ENCODE results near the gene AATF.

Gene AATF

GRCh38 chr17:37047631-37048104, 98.9 kb downstream of the AATF start:
- in situ Hi-C loops (cut with MboI; ENCODE audit: low sequenced_read_pairs, unreplicated experiment), result no loop called here
- TF ChIP-seq CTCF (IDR thresholded peaks at IDR 0.05; ENCODE audit: borderline replicate concordance, control extremely low read depth, extremely low read depth, insufficient read depth, missing control alignments), result peak; percentile 75
- peak; percentile 78 for DNase-seq (ENCODE audit: low spot score)

- in situ Hi-C loops (cut with MboI; ENCODE audit: low sequenced_read_pairs, unreplicated experiment), result no loop called here
- TF ChIP-seq CTCF (IDR thresholded peaks at IDR 0.05; ENCODE audit: borderline replicate concordance, control extremely low read depth, extremely low read depth, insufficient read depth, missing control alignments), result no peak
- DNase-seq (ENCODE audit: low spot score), result no peak
Observed at GRCh38 chr17:37048811-37049210, 100.1 kb downstream of the AATF start.

- no peak for TF ChIP-seq CTCF (IDR thresholded peaks at IDR 0.05; ENCODE audit: borderline replicate concordance, control extremely low read depth, extremely low read depth, insufficient read depth, missing control alignments)
- no peak for DNase-seq (ENCODE audit: low spot score)
- in situ Hi-C loops (cut with MboI; ENCODE audit: low sequenced_read_pairs, unreplicated experiment), result loop anchor here (25.0 kb wide), 1 partner anchor 414 kb away; no protein-coding TSS in a partner anchor
Observed at GRCh38 chr17:37050920-37051319, 102.2 kb downstream of the AATF start.

- in situ Hi-C loops (cut with MboI; ENCODE audit: low sequenced_read_pairs, unreplicated experiment), result loop anchor here (25.0 kb wide), 1 partner anchor 414 kb away; no protein-coding TSS in a partner anchor
- TF ChIP-seq CTCF (IDR thresholded peaks at IDR 0.05; ENCODE audit: borderline replicate concordance, control extremely low read depth, extremely low read depth, insufficient read depth, missing control alignments), result no peak
- no peak for DNase-seq (ENCODE audit: low spot score)
Observed at GRCh38 chr17:37051381-37051780, 102.6 kb downstream of the AATF start.

GRCh38 chr17:37051833-37052232, 103.1 kb downstream of the AATF start:
- in situ Hi-C loops (cut with MboI; ENCODE audit: low sequenced_read_pairs, unreplicated experiment), result loop anchor here (25.0 kb wide), 1 partner anchor 415 kb away; no protein-coding TSS in a partner anchor
- no peak for DNase-seq (ENCODE audit: low spot score)
- TF ChIP-seq CTCF (IDR thresholded peaks at IDR 0.05; ENCODE audit: borderline replicate concordance, control extremely low read depth, extremely low read depth, insufficient read depth, missing control alignments), result no peak

- DNase-seq (ENCODE audit: low spot score), result no peak
- in situ Hi-C loops (cut with MboI; ENCODE audit: low sequenced_read_pairs, unreplicated experiment), result loop anchor here (25.0 kb wide), 1 partner anchor 415 kb away; no protein-coding TSS in a partner anchor
- TF ChIP-seq CTCF (IDR thresholded peaks at IDR 0.05; ENCODE audit: borderline replicate concordance, control extremely low read depth, extremely low read depth, insufficient read depth, missing control alignments), result no peak
Observed at GRCh38 chr17:37052450-37052849, 103.7 kb downstream of the AATF start.

Measured in GM13976 (cell line).